GM10248 (cell line): ENCODE measurements around the gene CST1.
A peak's percentile ranks its signal among the peaks of the same experiment; 100 is the strongest.
"Not testable (repeated sequence)": the region's sequence is repeated elsewhere in the genome, so short reads cannot be mapped to it uniquely, and the experiment has no call there.

ENCODE experiments used
- CTCF ChIA-PET: fragments of 300-600 bp; sonication (Branson Sonifier 250); formaldehyde crosslinking; extraction: SDS; loops from one replicate; lab custom pipeline; 2021; ENCODE audit warnings: antibody characterized with exemption; lab: Yijun Ruan, JAX
- POLR2A ChIA-PET: fragments of 350-650 bp; sonication (Branson Sonifier 250); formaldehyde crosslinking; extraction: SDS; loops from one replicate; lab custom pipeline; 2020; ENCODE audit warnings: antibody characterized with exemption; lab: Yijun Ruan, JAX
- DNase-seq: peaks from one replicate; pipeline ENCODE4 v3.0.0; 2012; ENCODE audit errors: extremely low spot score
- CTCF ChIP-seq: IDR thresholded peaks from 2 replicates; pipeline ENCODE4 v1.5.1; 2012; ENCODE audit warnings: mild to moderate bottlenecking, low read depth; ENCODE audit errors: extremely low read depth, missing control alignments, control extremely low read depth

Gene CST1

GRCh38 chr20:23750786-23751185 is at the start of gene CST1:
Gene CST1, minus strand, starts transcription at chr20:23750935. Its CDS starts 69 bp downstream, at chr20:23750866.
- CTCF ChIA-PET, result interaction anchor here (1.3 kb wide), 1 partner anchor 27 kb away, joined by 3 read pairs; no protein-coding TSS in a partner anchor
- not testable (repeated sequence) for DNase-seq

GRCh38 chr20:23799216-23799847 is 48.6 kb upstream of the CST1 start:
- TF ChIP-seq CTCF, result peak; percentile 54
- CTCF ChIA-PET, result not testable (repeated sequence)

More at GRCh38 chr20:23750786-23751185, at the start of gene CST1:
- POLR2A ChIA-PET, result not testable (repeated sequence)

GRCh38 chr20:23795526-23795925 is 44.8 kb upstream of the CST1 start:
- no peak for TF ChIP-seq CTCF
- CTCF ChIA-PET, result no interaction called here
- POLR2A ChIA-PET, result no interaction called here
- DNase-seq, result no peak

More at GRCh38 chr20:23799216-23799847, 48.6 kb upstream of the CST1 start:
- DNase-seq, POLR2A ChIA-PET: not testable (repeated sequence)

GRCh38 chr20:23794841-23795240 is 44.1 kb upstream of the CST1 start:
- ChIA-PET POLR2A (no interaction called here), CTCF (no interaction called here)
- no peak for DNase-seq
- no peak for TF ChIP-seq CTCF

GRCh38 chr20:23794065-23794464 is 43.3 kb upstream of the CST1 start:
- ChIA-PET POLR2A (no interaction called here), CTCF (interaction anchor here (1.4 kb wide), 1 partner anchor 9 kb away, joined by 4 read pairs; no protein-coding TSS in a partner anchor)
- TF ChIP-seq CTCF, result no peak
- DNase-seq, result no peak

- ChIA-PET POLR2A (no interaction called here), CTCF (interaction anchor here (1.0 to 1.6 kb wide), 2 partner anchors 14 to 32 kb away, joined by 3 read pairs; no protein-coding TSS in a partner anchor)
- no peak for TF ChIP-seq CTCF
- DNase-seq, result no peak
Observed at GRCh38 chr20:23783447-23783846, 32.7 kb upstream of the CST1 start.

- peak; percentile 21 for DNase-seq
- POLR2A ChIA-PET, result no interaction called here
- CTCF ChIA-PET, result interaction anchor here (0.6 to 2.4 kb wide), 5 partner anchors 10 to 320 kb away, joined by 3 to 8 read pairs (median 3); no protein-coding TSS in a partner anchor
- peak; percentile 56 for TF ChIP-seq CTCF
Observed at GRCh38 chr20:23782366-23782983, 31.7 kb upstream of the CST1 start.

GRCh38 chr20:23778676-23779075 is 27.9 kb upstream of the CST1 start:
- CTCF ChIA-PET, POLR2A ChIA-PET, DNase-seq: not testable (repeated sequence)

- CTCF ChIA-PET, DNase-seq, POLR2A ChIA-PET: not testable (repeated sequence)
Observed at GRCh38 chr20:23777380-23777779, 26.6 kb upstream of the CST1 start.
